Thyroid gland (tissue), 4 donors: Measurements from ENCODE around the gene COL9A1. TPM values are rescaled to one million over a fixed set of nuclear protein-coding genes. Genes with fewer than 3 reads are reported as not detected.
"Not testable (repeated sequence)": the region's sequence is repeated elsewhere in the genome, so short reads cannot be mapped to it uniquely, and the experiment has no call there.

Experiments used
- DNase-seq, 2 donors: peaks; one replicate each; pipeline ENCODE4 v3.0.0-alpha.2; 2019
- H3K27ac ChIP-seq, 3 donors: fragments of 200-600 bp; sonication (generic); 1 replicate in 2 of 3; 2 replicates in 1 of 3; pipeline ENCODE4 v1.5.1; 2016 to 2019; ENCODE audit warnings: mild to moderate bottlenecking in 1 of 3, moderate library complexity in 1 of 3
- H3K27me3 ChIP-seq: fragments of 200-600 bp; sonication (generic); one replicate; pipeline ENCODE4 v1.5.1; 2019
- H3K36me3 ChIP-seq, 2 donors: fragments of 200-600 bp; sonication (generic); one replicate each; pipeline ENCODE4 v1.5.1; 2016 to 2019
- H3K4me1 ChIP-seq, 2 donors: fragments of 200-600 bp; sonication (generic); one replicate each; pipeline ENCODE4 v1.5.1; 2017 to 2019
- H3K4me3 ChIP-seq, 3 donors: fragments of 200-600 bp; sonication (generic); replicated peaks in 1 of 3; 1 replicate in 2 of 3; 2 replicates in 1 of 3; pipeline ENCODE4 v1.5.1; 2016; ENCODE audit warnings: mild to moderate bottlenecking in 1 of 3
- H3K9me3 ChIP-seq: fragments of 200-600 bp; sonication (generic); one replicate; pipeline ENCODE4 v1.5.1; 2017
- POLR2A ChIP-seq, 2 donors: fragments of 450-650 bp; IDR thresholded peaks; one replicate each; pipeline ENCODE4 v1.6.1; 2017; ENCODE audit warnings: antibody characterized with exemption in 2 of 2, mild to moderate bottlenecking in 2 of 2, moderate library complexity in 1 of 2
- WGBS, 2 donors: methylation state at CpG; one replicate each; pipeline ENCODE4 v1.1.5; 2017; 5-methylcytosine and 5-hydroxymethylcytosine counted together
- intact Hi-C: fragments of 100-400 bp; cut with DNase I; formaldehyde crosslinking; loops from one replicate; pipeline ENCODE4 v1.15.1; 2023
- total RNA-seq, 4 donors: library from RNA; depleted of rRNA; stranded (reverse); fragments of >200 nt; gene quantifications; one replicate each; pipeline ENCODE4 v1.2.3, GENCODE V29; 2016
- TF ChIP-seq, protein P1 (sequence below), 6 experiments: fragments of 200-600 bp in 3 of 6; fragments of 450-650 bp in 3 of 6; sonication (generic) in 3 of 6; IDR thresholded peaks; one replicate each; pipeline ENCODE4 v1.5.1; 2016 to 2019; ENCODE audit warnings: antibody characterized with exemption in 6 of 6, mild to moderate bottlenecking in 2 of 6, inconsistent platforms in 1 of 6, moderate library complexity in 1 of 6

Gene COL9A1
- total RNA-seq, 4 donors from 2014 or later = 0.33 TPM; not detected in 2

DNA sequence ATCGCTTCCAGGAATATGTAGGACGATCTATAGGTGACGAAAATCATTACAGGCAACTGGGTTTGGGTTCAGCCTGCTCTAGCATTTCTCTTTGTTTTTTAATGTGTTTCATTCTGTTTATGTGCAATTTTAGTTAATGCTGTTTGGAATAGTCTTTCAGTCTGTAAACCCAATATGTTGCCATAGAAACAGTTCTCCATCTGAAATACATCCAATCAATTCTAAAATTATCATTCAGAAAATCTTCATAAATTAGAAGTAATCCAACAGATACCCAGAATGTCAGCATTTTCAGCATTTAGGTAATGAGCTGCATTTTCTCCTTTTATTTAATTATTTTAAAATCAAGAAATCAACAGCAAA, 34.8 kb upstream of the COL9A1 start:
- Histone ChIP-seq H3K9me3 (no peaks in the 10 kb centered on the region), H3K4me1 (no peaks in the 10 kb centered on the region), H3K27me3 (no peaks in the 10 kb centered on the region), H3K4me3 (no peak overlapping the region), H3K27ac (no peak overlapping the region), H3K36me3 (no peaks in the 10 kb centered on the region)
- intact Hi-C loops = no loop called here
- TF ChIP-seq POLR2A (IDR thresholded peaks at IDR 0.05) = no peak
- TF ChIP-seq, protein P1, sequence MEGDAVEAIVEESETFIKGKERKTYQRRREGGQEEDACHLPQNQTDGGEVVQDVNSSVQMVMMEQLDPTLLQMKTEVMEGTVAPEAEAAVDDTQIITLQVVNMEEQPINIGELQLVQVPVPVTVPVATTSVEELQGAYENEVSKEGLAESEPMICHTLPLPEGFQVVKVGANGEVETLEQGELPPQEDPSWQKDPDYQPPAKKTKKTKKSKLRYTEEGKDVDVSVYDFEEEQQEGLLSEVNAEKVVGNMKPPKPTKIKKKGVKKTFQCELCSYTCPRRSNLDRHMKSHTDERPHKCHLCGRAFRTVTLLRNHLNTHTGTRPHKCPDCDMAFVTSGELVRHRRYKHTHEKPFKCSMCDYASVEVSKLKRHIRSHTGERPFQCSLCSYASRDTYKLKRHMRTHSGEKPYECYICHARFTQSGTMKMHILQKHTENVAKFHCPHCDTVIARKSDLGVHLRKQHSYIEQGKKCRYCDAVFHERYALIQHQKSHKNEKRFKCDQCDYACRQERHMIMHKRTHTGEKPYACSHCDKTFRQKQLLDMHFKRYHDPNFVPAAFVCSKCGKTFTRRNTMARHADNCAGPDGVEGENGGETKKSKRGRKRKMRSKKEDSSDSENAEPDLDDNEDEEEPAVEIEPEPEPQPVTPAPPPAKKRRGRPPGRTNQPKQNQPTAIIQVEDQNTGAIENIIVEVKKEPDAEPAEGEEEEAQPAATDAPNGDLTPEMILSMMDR (IDR thresholded peaks at IDR 0.05) = no peak
- 93% methylated on average over 3 of the region's 3 CpGs for WGBS, 2 donors
- no peak for DNase-seq

DNA sequence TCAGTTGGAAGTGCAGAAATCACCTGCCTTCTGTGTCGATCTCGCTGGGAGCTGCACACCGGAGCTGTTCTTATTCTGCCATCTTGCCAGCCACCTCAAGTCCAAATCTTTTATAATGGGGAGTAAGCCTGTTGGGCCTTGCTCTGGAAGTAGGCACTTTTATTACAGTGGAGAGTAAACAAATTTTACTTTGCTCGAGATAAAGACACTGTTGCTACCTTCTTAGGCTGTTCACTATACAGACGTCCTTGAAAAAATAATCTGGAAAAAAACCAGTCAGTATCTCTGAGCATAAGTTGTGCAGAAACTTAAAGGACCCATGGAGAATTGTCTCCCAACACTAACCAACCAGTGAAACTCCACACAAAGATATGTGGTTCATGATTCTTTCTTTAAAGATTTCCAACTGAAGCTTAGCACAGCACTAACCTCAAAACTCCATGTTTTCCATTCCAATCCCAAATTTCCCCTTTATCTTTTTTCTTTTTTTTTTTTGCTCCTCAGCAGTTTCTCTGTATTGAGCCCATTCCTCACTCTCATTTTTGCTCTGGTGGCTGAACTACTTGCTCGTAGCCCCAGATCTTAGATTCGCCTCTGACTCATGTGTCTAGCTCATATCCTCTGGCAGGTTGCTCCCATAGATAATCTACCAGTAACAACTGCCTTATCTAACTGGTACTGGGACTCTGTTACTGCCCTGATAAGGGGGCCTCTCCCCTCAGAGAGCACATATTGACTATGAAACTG, 34.3 kb upstream of the COL9A1 start:
- no peaks in the 10 kb centered on the region for H3K9me3 ChIP-seq
- no peaks in the 10 kb centered on the region for H3K4me1 ChIP-seq
- 81 to 89% methylated on average over 7 of the region's 7 CpGs for WGBS, 2 donors
- DNase-seq = no peak
- H3K4me3 ChIP-seq = no peak overlapping the region
- no peaks in the 10 kb centered on the region for H3K36me3 ChIP-seq
- H3K27ac ChIP-seq = no peak overlapping the region
- H3K27me3 ChIP-seq = no peaks in the 10 kb centered on the region
- no peak for TF ChIP-seq POLR2A (IDR thresholded peaks at IDR 0.05)
- TF ChIP-seq, protein P1 (IDR thresholded peaks at IDR 0.05) = no peak
- intact Hi-C loops = no loop called here

DNA sequence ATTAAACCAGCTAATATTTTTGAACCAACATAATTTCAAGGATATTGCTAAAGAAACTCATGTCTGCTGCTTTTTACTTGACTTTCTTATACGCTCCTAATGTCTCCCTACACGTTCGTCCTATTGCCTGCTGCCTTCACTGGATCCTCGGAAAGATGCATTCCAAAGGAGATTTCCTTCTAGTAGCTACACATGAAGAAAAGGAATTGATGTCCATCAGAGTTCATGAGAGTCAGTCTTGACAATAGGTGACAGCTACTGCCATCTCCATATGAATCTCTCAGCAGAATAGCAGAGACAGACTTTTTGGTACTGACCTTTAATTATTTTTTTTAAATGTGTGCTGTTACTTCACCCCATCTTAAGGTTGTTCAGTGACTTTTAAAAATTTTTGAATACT, 24.2 kb upstream of the COL9A1 start:
- no peaks in the 10 kb centered on the region for H3K4me1 ChIP-seq
- no peaks in the 10 kb centered on the region for H3K36me3 ChIP-seq
- no peaks in the 10 kb centered on the region for H3K27me3 ChIP-seq
- H3K9me3 ChIP-seq = no peaks in the 10 kb centered on the region
- no peak for TF ChIP-seq POLR2A (IDR thresholded peaks at IDR 0.05)
- TF ChIP-seq, protein P1 (IDR thresholded peaks at IDR 0.05) = no peak
- WGBS, 2 donors = 73 to 74% methylated on average over 4 of the region's 4 CpGs
- DNase-seq = no peak
- intact Hi-C loops = no loop called here
- H3K4me3 ChIP-seq = no peak overlapping the region
- H3K27ac ChIP-seq = no peak overlapping the region

DNA sequence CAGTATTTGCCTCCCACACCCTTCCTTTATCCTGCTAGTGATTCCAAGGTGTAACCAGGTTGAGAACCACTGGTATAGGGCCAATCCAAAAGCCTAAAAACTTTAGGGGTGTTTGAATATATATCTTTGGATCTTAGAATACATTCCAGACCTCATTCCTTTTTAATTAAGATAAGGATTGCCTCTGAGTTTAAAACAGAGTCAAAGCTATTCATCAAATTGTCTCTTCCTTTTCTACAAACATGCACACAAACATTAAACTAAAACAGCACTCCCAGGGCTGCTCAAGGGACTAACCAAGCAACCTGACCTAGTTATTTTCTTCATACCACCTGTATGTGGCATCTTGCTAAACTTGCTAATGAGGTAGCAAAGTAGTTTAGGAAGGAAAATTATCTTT, 22.1 kb upstream of the COL9A1 start:
- Histone ChIP-seq H3K9me3 (no peaks in the 10 kb centered on the region), H3K4me1 (no peaks in the 10 kb centered on the region), H3K36me3 (no peaks in the 10 kb centered on the region), H3K4me3 (no peak overlapping the region), H3K27me3 (no peaks in the 10 kb centered on the region), H3K27ac (no peak overlapping the region)
- DNase-seq = no peak
- TF ChIP-seq, protein P1 (IDR thresholded peaks at IDR 0.05) = no peak
- TF ChIP-seq POLR2A (IDR thresholded peaks at IDR 0.05) = no peak
- intact Hi-C loops = no loop called here

DNA sequence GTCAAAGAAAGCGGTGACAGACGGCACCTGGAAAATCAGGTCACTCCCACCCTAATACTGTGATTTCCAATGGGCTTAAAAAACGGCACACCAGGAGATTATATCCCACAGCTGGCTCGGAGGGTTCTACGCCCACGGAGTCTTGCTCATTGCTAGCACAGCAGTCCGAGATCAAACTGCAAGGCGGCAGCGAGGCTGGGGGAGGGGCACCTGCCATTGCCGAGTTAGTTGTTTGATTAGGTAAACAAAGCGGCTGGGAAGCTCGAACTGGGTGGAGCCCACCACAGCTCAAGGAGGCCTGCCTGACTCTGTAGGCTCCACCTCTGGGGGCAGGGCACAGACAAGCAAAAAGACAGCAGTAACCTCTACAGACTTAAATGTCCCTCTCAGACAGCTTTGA, 14.9 kb upstream of the COL9A1 start:
- H3K9me3 ChIP-seq, H3K27me3 ChIP-seq, intact Hi-C loops, H3K4me3 ChIP-seq, H3K36me3 ChIP-seq, H3K4me1 ChIP-seq, H3K27ac ChIP-seq, DNase-seq: not testable (repeated sequence)
- 89 to 91% methylated on average over 12 of the region's 12 CpGs for whole genome bisulfite sequencing, 2 donors
